Measurements from ENCODE around the gene EXOC3L1.

The EXOC3L1 gene

GRCh38 chr16:67190041-67190440 is at the start of gene EXOC3L1:
TSS of gene EXOC3L1 (minus strand) at chr16:67190136. CDS start at chr16:67189676, 460 bp downstream.
- DNase-seq (ENCODE audit: low spot score): no peak

- peak; percentile 55 for DNase-seq (ENCODE audit: low spot score)
Observed at GRCh38 chr16:67238806-67239470, 49.0 kb upstream of the EXOC3L1 start.

DNA sequence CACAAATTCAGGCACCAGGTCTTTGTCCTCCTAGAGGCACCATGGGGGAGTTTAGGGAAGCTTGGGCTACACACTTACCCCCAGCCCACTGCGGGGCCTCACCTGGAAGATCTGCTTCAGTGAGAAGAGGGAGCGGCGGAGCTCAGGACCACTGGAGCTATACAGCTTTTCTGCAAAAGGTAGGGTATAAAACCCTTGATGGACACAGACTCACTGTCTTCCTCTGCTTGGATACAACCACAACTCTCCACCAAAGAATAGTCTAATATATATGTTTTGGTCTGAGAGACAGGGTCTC is 48.3 kb upstream of the EXOC3L1 start:
- DNase-seq (ENCODE audit: low spot score): no peak

GRCh38 chr16:67237396-67238277 is 47.7 kb upstream of the EXOC3L1 start:
- no peak for DNase-seq (ENCODE audit: low spot score)

DNA sequence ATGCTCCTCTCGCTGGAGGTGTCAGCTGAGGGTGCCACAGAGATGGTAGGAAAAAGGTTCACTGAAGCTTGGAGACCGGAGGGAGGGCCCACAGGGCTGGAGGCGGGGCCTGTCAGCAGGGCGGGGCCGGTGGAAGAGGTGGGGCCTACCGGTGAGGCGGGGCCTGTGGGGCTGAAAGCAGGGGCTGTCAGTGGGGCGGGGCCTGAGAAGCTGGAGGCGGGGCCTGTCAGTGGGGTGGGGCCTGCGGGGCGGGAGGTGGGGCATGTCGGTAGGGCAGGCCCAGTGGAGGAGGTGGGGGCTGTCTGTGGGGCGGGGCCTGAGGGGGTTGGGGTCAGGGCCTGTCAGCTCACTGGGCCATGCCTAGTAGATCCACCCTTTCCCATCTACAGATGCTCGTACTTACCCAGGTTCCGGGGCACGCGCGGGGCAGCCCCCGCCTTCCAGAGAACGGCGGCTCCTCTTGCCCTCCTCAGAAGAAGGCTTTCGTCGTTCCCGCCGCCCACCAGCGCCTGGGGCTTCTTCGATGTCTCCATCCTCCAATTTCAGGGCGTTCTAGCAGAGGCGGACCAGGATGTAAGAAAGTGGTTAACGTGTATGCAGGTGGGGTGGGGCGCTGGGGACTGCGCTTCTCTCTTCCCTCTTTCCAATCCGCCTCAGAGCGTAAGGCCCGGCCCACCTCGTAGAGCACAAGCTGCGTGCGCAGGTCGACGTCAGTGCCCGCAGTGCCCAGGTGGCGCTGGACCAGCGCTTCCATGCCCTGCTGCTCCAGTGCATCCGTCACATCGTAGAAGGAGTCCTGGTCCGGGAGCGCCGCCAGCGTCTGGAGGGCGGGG is 46.8 kb upstream of the EXOC3L1 start:
- peak; percentile 63 for DNase-seq (ENCODE audit: low spot score)

GRCh38 chr16:67235816-67236562 is 46.1 kb upstream of the EXOC3L1 start:
- peak; percentile 53 for DNase-seq (ENCODE audit: low spot score)

GRCh38 chr16:67234180-67234597 is 44.3 kb upstream of the EXOC3L1 start:
- peak; percentile 58 for DNase-seq (ENCODE audit: low spot score)

DNA sequence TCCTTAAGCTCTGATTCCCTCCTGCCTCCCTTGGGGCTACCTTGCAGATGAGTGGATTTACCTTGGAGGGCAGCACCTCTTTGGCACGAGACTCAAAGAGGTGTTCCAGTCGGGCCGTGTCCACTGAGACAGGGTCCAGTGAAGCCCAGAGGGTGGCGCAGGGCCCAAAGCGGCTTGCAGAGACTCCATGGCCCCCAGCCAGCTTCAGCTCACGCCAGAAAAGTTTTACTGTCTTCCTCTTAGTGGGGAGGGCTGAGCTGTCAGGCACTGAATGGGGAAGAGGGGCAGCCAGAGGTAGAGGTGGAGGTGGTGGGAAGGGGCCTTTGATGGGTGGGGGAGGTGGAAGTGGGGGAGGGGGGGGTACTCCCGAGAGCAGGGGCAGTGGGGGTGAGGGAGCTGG is 43.7 kb upstream of the EXOC3L1 start:
- no peak for DNase-seq (ENCODE audit: low spot score)

DNA sequence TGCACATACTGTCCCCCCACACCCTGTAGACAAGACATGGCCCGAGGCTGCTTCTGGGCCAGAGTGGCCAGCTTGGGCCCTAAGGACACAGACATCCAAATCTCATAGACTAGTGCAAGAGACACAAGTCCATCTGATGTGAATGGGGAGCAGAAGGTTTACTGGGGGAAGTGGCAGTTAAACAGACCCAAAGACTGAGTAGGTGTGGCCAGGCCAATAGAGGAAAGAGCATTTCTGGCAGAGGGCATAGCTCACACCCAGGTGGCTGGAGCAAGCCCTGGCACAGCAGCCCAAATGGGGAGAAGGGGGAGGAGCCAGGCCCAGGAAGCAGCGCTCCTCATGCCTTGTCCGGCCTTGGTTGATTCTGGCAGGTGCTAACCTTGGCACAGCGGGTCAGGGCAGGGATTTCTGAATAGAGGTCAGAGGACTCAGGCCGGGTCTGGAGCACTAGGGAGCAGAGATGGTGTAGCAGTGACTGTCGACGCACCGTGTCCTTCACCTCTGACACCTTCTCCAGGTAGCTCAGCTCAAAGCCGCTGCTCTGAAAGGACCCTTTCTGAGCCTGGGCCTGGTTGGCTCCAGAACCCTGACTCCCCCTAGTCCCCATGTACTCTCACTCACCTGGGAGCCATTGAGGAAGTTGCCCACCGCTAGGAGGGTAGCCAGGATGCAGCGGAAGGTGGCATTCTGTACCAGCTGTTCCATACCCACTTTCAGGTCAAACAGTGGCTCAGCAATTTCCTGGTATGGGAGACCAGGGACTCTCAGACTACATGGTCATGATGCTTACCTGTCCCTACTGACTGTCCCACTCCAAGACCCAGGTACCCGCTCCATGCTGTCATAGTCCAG is 41.1 kb upstream of the EXOC3L1 start:
- DNase-seq (ENCODE audit: low spot score): no peak

- peak; percentile 62 for DNase-seq (ENCODE audit: low spot score)
Observed at GRCh38 chr16:67229906-67230808, 40.2 kb upstream of the EXOC3L1 start.

DNA sequence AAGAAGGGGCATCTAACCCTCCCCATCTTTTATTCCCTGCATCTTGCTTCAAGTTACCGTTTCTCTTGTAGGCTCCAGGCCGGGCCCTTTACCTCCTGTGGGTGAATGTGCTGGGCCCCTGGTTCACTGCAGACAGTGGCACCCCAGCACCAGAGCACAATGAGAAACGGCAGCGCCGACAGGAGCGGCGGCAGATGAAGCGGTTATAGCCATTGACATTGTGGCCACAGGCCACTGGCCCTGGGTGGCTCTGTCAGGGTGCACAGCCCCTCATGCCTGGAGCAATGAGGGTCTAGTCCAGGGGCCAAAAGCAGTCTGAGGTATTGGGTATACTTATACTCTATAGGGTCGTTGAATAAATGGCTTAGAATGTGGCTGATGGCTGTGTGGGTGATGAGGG is 39.0 kb upstream of the EXOC3L1 start:
- no peak for DNase-seq (ENCODE audit: low spot score)

DNA sequence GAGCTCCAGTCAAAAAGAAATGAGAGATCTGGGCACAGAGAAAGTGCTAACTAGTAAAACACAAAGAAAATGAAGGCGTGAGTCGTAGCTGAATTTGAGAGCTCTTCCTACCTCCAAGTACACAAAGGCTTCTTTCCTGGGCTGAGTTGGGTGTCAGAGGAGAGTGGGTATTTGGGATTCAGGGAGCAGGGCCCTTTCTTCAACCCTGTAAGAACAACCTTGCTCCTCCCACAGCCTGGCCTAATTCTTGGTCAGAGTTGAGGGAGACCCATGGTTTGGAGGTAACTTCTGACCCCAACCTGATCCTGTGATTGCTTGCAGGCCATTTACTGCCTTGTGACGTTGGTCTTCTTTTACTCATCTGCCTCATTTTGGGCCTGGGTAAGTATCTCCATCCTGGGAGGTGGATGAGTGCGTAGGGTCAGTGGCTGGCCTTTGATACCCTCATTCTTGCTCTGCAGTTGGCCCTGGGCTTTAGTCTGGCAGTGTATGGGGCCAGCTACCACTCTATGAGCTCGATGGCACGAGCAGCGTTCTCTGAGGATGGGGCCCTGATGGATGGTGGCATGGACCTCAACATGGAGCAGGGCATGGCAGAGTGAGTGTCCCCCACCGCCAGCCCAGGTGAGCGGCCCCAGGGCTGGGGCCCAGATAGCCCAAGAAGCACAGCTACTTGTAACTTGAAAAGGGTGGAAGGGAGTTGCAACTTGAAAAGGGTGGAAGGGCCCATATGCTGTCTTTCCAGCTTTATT is 38.3 kb upstream of the EXOC3L1 start:
- no peak for DNase-seq (ENCODE audit: low spot score)

DNA sequence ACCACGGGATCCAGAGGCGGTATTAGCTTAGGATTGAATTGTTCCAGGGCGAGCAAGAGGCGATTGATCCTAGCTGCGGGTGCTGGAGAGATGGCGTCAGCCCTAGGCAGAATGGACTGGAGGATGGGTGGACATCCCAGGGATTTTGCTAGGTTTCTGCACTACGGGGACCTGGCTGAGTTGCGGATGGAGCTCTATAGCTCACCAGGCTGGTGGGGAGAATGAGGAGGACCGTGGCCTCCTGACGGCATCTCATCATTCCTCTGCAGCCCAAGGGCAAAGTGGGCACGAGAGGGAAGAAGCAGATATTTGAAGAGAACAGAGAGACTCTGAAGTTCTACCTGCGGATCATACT is 37.6 kb upstream of the EXOC3L1 start:
- no peak for DNase-seq (ENCODE audit: low spot score)

DNA sequence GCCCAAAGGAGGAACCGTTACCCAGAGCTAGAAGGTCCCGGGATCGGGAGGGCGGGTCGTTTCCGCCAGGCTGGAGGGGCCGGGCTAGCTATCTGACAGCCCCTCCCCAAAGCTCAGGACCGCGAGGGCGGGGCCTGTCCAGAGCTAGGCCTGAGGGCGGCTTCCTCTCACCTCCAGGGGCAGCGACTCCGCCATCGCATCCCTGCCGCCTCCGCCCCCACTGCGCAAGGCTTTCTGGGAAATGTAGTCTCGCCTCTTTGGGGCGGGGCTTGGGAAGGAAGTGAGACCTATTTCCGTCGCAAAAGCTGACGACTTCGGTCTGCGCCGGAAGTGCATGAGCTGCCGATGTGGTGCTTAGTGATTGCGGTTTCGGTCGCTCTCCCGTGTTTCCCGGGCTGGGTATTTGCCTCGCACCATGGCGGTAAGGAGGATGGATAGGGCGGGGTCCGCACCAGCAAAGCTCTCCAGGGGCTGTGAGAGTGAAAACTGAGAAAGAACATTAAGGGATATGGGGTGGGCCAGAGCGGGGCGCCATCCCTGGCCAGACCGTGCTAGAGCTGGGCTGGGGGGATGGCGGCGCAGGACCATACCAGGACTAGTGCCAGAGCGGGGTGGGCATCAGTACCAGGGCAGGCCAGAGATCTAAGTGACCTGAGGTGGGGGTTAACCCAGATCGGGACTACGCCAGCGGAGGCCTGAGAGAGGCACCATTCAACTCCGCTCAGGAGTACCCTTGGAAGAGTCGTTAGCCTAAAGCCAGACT is 37.0 kb upstream of the EXOC3L1 start, which contains the start of gene TMEM208:
TMEM208 (plus strand) TSS at position 327 of the 763 bp plus-strand sequence; CDS start at position 416, 89 bp downstream.
- DNase-seq (ENCODE audit: low spot score): peak; percentile 98

DNA sequence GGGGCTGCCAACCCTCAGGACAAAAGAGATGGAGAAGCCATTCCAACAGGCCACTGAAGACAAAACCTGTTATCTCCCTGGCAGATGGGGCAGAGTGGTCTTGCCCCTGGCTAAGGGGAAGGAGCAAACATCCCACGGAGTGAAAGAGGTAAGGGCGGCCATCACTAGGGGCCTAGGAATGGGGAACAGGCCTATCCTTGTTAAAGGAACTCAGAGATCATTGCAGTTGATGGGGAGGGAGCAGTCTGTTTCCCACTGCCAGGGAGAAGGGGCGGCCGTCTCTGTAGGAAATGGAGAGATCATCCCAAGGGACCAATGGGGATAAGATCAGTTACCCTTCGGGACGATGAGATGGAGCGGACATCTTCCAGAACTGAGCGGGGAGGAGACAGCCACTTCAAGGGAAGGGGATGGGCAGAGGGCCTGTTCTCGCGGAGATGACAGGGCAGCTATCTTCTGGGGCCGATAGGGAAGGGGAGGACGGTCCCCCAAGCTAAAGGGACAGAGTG is 36.4 kb upstream of the EXOC3L1 start:
- no peak for DNase-seq (ENCODE audit: low spot score)

- no peak for DNase-seq (ENCODE audit: low spot score)
Observed at GRCh38 chr16:67223992-67224391, 34.1 kb upstream of the EXOC3L1 start.

DNA sequence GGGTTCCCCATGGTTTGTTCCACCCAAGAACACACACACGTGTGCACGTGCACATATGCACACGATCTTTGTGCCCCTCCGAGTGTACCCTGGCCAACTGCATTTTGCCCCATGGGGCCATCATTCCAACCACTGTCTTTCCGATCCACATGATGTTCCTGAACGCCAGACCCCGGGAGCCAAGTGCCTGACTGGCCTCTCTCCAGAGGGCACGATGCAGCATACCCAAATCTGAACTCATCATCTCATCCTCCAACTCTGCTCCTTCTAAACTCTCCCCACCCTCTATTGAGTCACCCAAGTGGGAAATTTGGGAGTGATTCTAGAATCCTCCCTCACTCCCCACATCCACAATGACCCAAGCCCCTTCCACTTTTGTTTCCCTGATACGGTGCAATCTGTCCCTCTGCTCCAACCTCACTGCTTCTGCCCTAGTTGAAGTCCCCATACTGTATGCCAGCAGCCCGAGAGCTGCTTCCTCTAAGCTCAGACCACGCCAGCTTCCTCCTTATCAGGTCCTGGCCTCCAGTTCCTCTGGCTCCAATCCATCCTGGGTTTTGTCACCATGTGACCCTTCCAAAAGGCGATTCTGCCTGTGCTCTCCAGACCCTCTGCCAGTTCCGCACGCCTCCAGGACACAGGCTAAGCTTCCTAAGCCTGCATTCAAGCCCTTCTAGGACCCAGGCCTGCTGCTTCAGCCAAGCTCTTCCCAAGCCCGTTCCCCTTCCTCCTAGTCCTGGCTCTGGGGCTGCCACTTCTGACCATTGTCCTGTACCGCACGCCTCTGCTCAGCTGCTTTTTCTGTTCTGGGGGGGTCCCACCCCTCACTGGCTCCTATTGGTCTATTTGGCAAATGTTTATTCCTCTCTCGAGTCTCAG is 26.9 kb upstream of the EXOC3L1 start:
- DNase-seq (ENCODE audit: low spot score): no peak
